K562 (cell line): ENCODE data around the gene TMEM247. TPM values are rescaled to one million over a fixed set of nuclear protein-coding genes. Genes with fewer than 3 reads are reported as not detected.

ENCODE experiments used
- ATAC-seq: fragments of 200-7000 bp; cut with Tn5 transposase; 3 replicates; pipeline ENCODE4 v1.9.1; 2020; ENCODE audit warnings: moderate library complexity
- BruUV-seq: library from RNA; stranded (reverse); fragments of 400-500 nt; replicated peaks from 2 replicates; lab custom pipeline; 2021; lab: Mats Ljungman, UMichigan
- CTCF ChIA-PET: fragments of 300-600 bp; formaldehyde crosslinking; extraction: SDS; loops from one replicate; lab custom pipeline; 2021; ENCODE audit warnings: low intra/inter-chr PET ratio; lab: Yijun Ruan, JAX
- POLR2A ChIA-PET: fragments of 300-600, 350-650 bp; sonication (Branson Sonifier 250); formaldehyde crosslinking; extraction: SDS; loops from one replicate; lab custom pipeline; 2021; ENCODE audit warnings: antibody characterized with exemption, inconsistent platforms; lab: Yijun Ruan, JAX
- DNase-seq, 4 experiments: peaks; one replicate each; pipeline versions ENCODE4 v3.0.0 to v3.0.0-alpha.2; 2011 to 2018; ENCODE audit warnings: low spot score in 3 of 4, mixed read lengths in 3 of 4; ENCODE audit errors: extremely low read depth in 1 of 4
- FAIRE-seq: peaks from 2 replicates; lab custom pipeline; 2011; peaks lifted over from hg19 to GRCh38; lab: Jason Lieb, UNC
- H2AFZ ChIP-seq: 2 replicates; pipeline ENCODE4 v1.6.0; 2011; ENCODE audit warnings: low read depth, low read length, control low read depth, inconsistent platforms
- H3K27ac ChIP-seq: fragments of 200-600 bp; 3 replicates; pipeline ENCODE4 v1.8.0; 2011; ENCODE audit warnings: low read depth, mild to moderate bottlenecking, control low read depth, inconsistent platforms, low read length, moderate library complexity, mixed read lengths; ENCODE audit errors: extremely low read depth
- H3K27me3 ChIP-seq, 2 experiments: fragments of 300-600 bp in 1 of 2; 2 replicates in 1 of 2; 3 replicates in 1 of 2; pipeline versions ENCODE4 v1.6.0 to v1.8.0; 2011; ENCODE audit warnings: inconsistent platforms in 2 of 2, low read length in 2 of 2, mild to moderate bottlenecking in 1 of 2, mixed read lengths in 1 of 2, moderate library complexity in 1 of 2; ENCODE audit not compliant: control insufficient read depth in 2 of 2, insufficient read depth in 2 of 2
- H3K36me3 ChIP-seq: fragments of 300-600 bp; 3 replicates; pipeline ENCODE4 v1.8.0; 2011; ENCODE audit warnings: mild to moderate bottlenecking, low read length, inconsistent platforms; ENCODE audit not compliant: control insufficient read depth, insufficient read depth
- H3K4me1 ChIP-seq, 2 experiments: fragments of 200-600 bp in 1 of 2; replicated peaks in 1 of 2; 2 replicates in 1 of 2; 3 replicates in 1 of 2; pipeline versions ENCODE4 v1.5.1 to v1.8.0; 2011; ENCODE audit warnings: inconsistent platforms in 2 of 2, low read length in 2 of 2, mild to moderate bottlenecking in 1 of 2, mixed read lengths in 1 of 2, moderate library complexity in 1 of 2; ENCODE audit not compliant: control insufficient read depth in 2 of 2, insufficient read depth in 2 of 2
- H3K4me2 ChIP-seq: 2 replicates; pipeline ENCODE4 v1.6.1; 2011; ENCODE audit warnings: low read length, control low read depth, inconsistent platforms, mixed read lengths; ENCODE audit not compliant: insufficient read depth
- H3K4me3 ChIP-seq: fragments of 200-600 bp; sonication (generic), shearing (Covaris generic); 2 replicates; pipeline ENCODE4 v1.5.1; 2016; ENCODE audit warnings: control low read depth, inconsistent platforms
- H3K79me2 ChIP-seq: fragments of 200-600 bp; 3 replicates; pipeline ENCODE4 v1.8.0; 2011; ENCODE audit warnings: low read length, inconsistent platforms; ENCODE audit not compliant: control insufficient read depth, insufficient read depth
- H3K9ac ChIP-seq, 2 experiments: 2 replicates each; pipeline versions ENCODE4 v1.6.0 to v1.6.1; 2011; ENCODE audit warnings: low read depth in 2 of 2, low read length in 2 of 2, control low read depth in 1 of 2, inconsistent platforms in 1 of 2, mild to moderate bottlenecking in 1 of 2, mixed read lengths in 1 of 2; ENCODE audit not compliant: insufficient read depth in 1 of 2
- H3K9me1 ChIP-seq: one replicate; pipeline ENCODE4 v1.6.0; 2011; ENCODE audit warnings: inconsistent platforms, mild to moderate bottlenecking, low read length, moderate library complexity; ENCODE audit not compliant: control insufficient read depth, insufficient read depth
- H3K9me3 ChIP-seq: replicated peaks from 2 replicates; pipeline ENCODE4 v1.5.1; 2011; ENCODE audit warnings: low read depth, low read length, inconsistent platforms; ENCODE audit not compliant: control insufficient read depth, insufficient read depth
- H4K20me1 ChIP-seq: replicated peaks from 2 replicates; pipeline ENCODE4 v1.6.1; 2011; ENCODE audit warnings: low read length, inconsistent platforms, mixed read lengths; ENCODE audit not compliant: control insufficient read depth, insufficient read depth
- E2F3 ChIP-seq: fragments of 250-450 bp; sonication (Bioruptor Pico); IDR thresholded peaks from 2 replicates; pipeline ENCODE4 v1.4.0; 2020; ENCODE audit warnings: mild to moderate bottlenecking
- NCOA4 ChIP-seq: fragments of 450-650 bp; IDR thresholded peaks from 2 replicates; pipeline ENCODE4 v1.6.1; 2018; ENCODE audit warnings: mild to moderate bottlenecking; ENCODE audit not compliant: partially characterized antibody
- NEUROD1 ChIP-seq: fragments of 150-350 bp; IDR thresholded peaks from 2 replicates; pipeline ENCODE4 v1.6.1; 2014; ENCODE audit warnings: borderline replicate concordance, low read length, low read depth; ENCODE audit not compliant: partially characterized antibody
- POLR2AphosphoS2 ChIP-seq: IDR thresholded peaks from 2 replicates; pipeline ENCODE4 v1.6.1; 2012; ENCODE audit warnings: low read length, improper control_type of control experiment
- TARDBP ChIP-seq: fragments of 450-650 bp; IDR thresholded peaks from 2 replicates; pipeline ENCODE4 v1.6.1; 2016
- TSC22D4 ChIP-seq: fragments of 450-650 bp; IDR thresholded peaks from 2 replicates; pipeline ENCODE4 v1.6.1; 2016; ENCODE audit warnings: missing genetic modification characterization, missing biosample characterization, control low read depth
- ZNF282 ChIP-seq: sonication (generic); formaldehyde crosslinking; IDR thresholded peaks from 2 replicates; pipeline ENCODE4 v1.8.1; 2023; ENCODE audit warnings: missing genetic modification reagents
- ZNF57 ChIP-seq: fragments of 450-650 bp; formaldehyde crosslinking; IDR thresholded peaks from 2 replicates; pipeline ENCODE4 v1.4.0; 2020; ENCODE audit warnings: mild to moderate bottlenecking, moderate library complexity
- ZNF586 ChIP-seq: fragments of 450-650 bp; formaldehyde crosslinking; conservative IDR thresholded peaks from 2 replicates; pipeline ENCODE4 v1.4.0; 2020; ENCODE audit warnings: mild to moderate bottlenecking, moderate library complexity
- WGBS: fragments of 100-300 bp; shearing (Covaris generic); methylation state at CpG from one replicate; pipeline ENCODE4 v1.1.6; 2016; ENCODE audit warnings: low coverage, mixed read lengths; ENCODE audit not compliant: insufficient coverage; ENCODE audit errors: missing lambda C conversion rate; 5-methylcytosine and 5-hydroxymethylcytosine counted together
- in situ Hi-C: fragments of 300-500 bp; cut with MboI; formaldehyde crosslinking; loops from 4 replicates; pipeline ENCODE4 v1.15.0; 2018; ENCODE audit warnings: inconsistent platforms, mixed read lengths
- intact Hi-C: fragments of 100-400 bp; cut with micrococcal nuclease; formaldehyde crosslinking; loops from 2 replicates; pipeline ENCODE4 v1.14.2; 2022
- polyA plus RNA-seq, 8 experiments: library from polyadenylated mRNA; depleted of rRNA in 4 of 8; stranded (reverse) in 5 of 8; unstranded in 3 of 8; fragments of >200 nt; fragmentation: Nextera tagmentation in 2 of 8; fragmentation: Illumina TruSeq in 1 of 8; extraction: Ambion mirVana in 2 of 8; extraction: Trizol in 1 of 8; gene quantifications; 2 replicates each; pipeline versions ENCODE4 v1.2.1 to v1.2.3, GENCODE V29; 2011 to 2014; ENCODE audit warnings: inconsistent platforms in 1 of 8, missing spikeins in 1 of 8
- total RNA-seq, 7 experiments: library from RNA; depleted of rRNA in 6 of 7; stranded (reverse); fragments of >200 nt in 6 of 7; fragmentation: Illumina TruSeq in 2 of 7; extraction: Trizol in 2 of 7; gene quantifications; 2 replicates each; pipeline versions ENCODE4 v1.2.1 to v1.2.3, GENCODE V29; 2011 to 2021; ENCODE audit warnings: low replicate concordance in 1 of 7

The TMEM247 gene
- total and polyA plus RNA-seq, 9 of the 15 experiments (the other 6 are each of a cell fraction or from before 2014, with no cell fraction given) = 0.24 to 4.7 (median 3.1) TPM

DNA sequence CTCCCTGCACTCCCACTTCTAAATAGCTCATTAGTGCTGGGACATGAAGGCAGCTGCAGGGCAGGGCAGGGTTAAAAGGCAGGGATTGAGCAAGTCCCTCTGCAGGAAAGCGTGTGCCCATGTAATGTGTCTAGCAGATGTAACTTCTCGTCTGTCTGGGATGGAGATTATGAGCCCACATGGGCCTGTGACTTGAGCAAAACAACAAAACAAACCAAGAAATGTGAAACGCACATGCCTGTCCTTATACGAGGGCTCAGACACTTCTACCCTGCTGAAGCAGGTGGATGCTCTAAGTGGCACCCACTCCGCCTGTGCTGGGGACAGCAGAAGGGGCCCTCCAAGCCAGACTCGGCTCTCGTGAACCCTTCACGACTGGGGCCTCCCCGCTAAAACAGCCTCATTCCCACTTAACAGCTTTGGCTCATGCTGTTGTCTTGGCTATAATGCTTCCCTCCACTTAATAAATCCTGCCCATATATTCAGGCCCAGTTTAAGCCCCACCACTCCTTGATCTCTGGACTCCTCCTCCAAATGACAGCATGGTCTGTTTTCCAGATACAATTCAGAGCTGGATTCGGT lies 40.9 kb downstream of the TMEM247 start:
- ATAC-seq (no peak), FAIRE-seq (no peak), DNase-seq (no peak)
- ChIA-PET POLR2A (interaction anchor here (0.7 to 1.6 kb wide), 3 partner anchors 11 to 14 kb away, joined by 3 to 6 read pairs (median 4); no protein-coding TSS in a partner anchor), CTCF (no interaction called here)
- Histone ChIP-seq H3K27ac (no peak overlapping the region), H3K4me2 (no peak overlapping the region), H3K9me3 (no peaks in the 10 kb centered on the region), H3K79me2 (no peaks in the 10 kb centered on the region), H3K27me3 (no peaks in the 10 kb centered on the region; a peak in 1 of 5 replicates), H3K9me1 (no peaks in the 10 kb centered on the region), H2AFZ (no peak overlapping the region), H4K20me1 (no peaks in the 10 kb centered on the region), H3K4me1 (no peaks in the 10 kb centered on the region), H3K9ac (peak overlapping the region in 1 of 2 experiments; percentile 61; a peak in 2 of 4 replicates), H3K4me3 (no peak overlapping the region), H3K36me3 (no peaks in the 10 kb centered on the region)
- WGBS = 31% methylated on average over 9 of the region's 10 CpGs
- no peak for TF ChIP-seq ZNF586
- TF ChIP-seq NEUROD1 = no peak
- TF ChIP-seq E2F3 (CRISPR knock-in tag) = no peak
- no peak for TF ChIP-seq ZNF57 (CRISPR knock-in tag)
- no peak for TF ChIP-seq NCOA4
- TF ChIP-seq POLR2AphosphoS2 = no peak
- TF ChIP-seq ZNF282 (CRISPR knock-in tag) = no peak
- TF ChIP-seq TARDBP = no peak
- TF ChIP-seq TSC22D4 (tag) = no peak
- BruUV-seq = no TSS peak
- intact Hi-C loops = no loop called here
- in situ Hi-C loops = no loop called here
